ENCODE results near the gene RAB8B.

The RAB8B gene

GRCh38 chr15:63313825-63314224 lies 124.4 kb downstream of the RAB8B start:
- no peak for DNase-seq (ENCODE audit: low read depth)

DNA sequence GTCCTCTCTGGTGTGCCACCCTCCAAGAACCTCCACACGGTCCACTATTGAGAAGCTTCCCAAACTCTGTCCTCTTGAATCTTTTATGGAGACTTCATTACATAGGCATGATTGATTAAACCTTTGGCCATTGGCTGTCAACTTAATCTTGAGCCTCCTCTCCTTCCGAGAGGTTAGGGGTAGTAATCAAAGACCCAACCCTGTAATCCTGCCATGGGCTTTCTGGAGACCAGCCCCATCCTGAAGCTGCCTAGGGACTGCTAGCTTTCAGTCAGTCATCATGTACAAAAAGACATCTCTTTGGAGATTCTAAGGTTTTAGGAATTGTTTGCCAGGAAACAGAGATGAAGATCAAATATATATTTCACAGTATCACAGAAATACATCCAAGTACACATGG lies 125.0 kb downstream of the RAB8B start:
- DNase-seq (ENCODE audit: low read depth) = no peak
